ENCODE measurements around the gene SMAD1. TPM values are rescaled to one million over a fixed set of nuclear protein-coding genes. Genes with fewer than 3 reads are reported as not detected.
"Not testable (repeated sequence)": the region's sequence is repeated elsewhere in the genome, so short reads cannot be mapped to it uniquely, and the experiment has no call there.

Gene SMAD1
- total and polyA plus RNA-seq, 12 donors, result 1.4 to 23.8 (median 14.2) TPM

DNA sequence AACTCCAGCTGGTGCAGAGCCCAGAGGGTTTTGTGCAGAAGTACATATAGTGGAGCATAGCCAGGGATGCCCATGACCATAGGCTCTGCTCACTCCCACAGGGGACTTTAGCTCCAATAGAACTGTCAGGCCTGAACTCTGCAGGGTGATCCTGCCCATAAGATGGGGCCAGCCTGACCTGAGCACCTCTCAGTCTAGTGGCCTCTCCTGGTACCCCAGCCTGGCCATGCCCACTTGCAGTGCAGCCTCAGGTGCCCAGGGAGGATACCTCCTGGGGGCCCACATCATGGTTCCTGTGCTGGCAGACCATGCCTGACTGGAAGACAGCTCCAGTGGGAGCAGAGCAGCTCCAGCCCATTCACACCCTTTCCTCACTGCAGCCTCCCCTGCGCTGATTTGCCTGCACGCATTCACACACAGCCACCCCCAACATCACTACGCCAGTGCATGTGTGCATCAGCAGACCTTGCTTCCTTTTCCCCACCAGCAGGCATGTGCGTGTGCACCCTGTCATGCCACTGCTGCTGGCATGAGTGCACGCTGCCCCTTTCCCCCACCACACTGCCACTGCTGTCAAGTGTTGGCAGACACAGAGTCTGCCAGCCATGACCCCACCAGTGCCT, 84.5 kb downstream of the SMAD1 start:
- DNase-seq, result no peak
- intact Hi-C loops (cut with DNase I), result no loop called here
- 77 to 94% (median 91%) methylated on average over 3 to 5 of the region's 5 CpGs for WGBS, 4 donors

DNA sequence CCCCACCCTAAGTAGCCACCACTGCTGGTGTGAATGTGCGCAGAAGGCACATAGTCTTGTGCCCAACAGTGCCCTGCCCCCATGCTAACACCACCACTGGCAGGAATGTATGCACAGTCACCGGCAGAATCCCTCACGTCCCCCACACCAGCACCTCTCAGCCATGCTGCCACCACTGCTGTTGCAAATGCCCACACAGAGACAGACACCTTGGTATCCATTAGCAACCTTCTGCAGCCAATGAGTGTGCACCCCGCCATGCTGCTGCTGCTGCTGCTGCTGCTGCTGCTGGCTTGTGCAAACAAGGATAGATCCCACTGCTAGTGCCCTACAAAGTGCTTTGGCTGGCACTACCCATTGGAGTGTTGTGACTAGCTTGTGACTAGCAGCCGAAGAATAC, 85.1 kb downstream of the SMAD1 start:
- WGBS, 4 donors, result 70 to 89% (median 80%) methylated on average over 4 to 5 of the region's 5 CpGs
- Histone ChIP-seq H3K27me3 (no peaks in the 10 kb centered on the region), H3K4me3 (no peak overlapping the region), H3K4me1 (replicated peaks in 1 of 2) (no peaks in the 10 kb centered on the region), H3K27ac (no peak overlapping the region), H3K9me3 (replicated peaks in 1 of 3) (no peaks in the 10 kb centered on the region), H3K36me3 (replicated peaks in 1 of 2) (no peaks in the 10 kb centered on the region)
- intact Hi-C loops (cut with DNase I), result no loop called here
- DNase-seq, result no peak
- TF ChIP-seq, protein P1, sequence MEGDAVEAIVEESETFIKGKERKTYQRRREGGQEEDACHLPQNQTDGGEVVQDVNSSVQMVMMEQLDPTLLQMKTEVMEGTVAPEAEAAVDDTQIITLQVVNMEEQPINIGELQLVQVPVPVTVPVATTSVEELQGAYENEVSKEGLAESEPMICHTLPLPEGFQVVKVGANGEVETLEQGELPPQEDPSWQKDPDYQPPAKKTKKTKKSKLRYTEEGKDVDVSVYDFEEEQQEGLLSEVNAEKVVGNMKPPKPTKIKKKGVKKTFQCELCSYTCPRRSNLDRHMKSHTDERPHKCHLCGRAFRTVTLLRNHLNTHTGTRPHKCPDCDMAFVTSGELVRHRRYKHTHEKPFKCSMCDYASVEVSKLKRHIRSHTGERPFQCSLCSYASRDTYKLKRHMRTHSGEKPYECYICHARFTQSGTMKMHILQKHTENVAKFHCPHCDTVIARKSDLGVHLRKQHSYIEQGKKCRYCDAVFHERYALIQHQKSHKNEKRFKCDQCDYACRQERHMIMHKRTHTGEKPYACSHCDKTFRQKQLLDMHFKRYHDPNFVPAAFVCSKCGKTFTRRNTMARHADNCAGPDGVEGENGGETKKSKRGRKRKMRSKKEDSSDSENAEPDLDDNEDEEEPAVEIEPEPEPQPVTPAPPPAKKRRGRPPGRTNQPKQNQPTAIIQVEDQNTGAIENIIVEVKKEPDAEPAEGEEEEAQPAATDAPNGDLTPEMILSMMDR (IDR thresholded peaks at IDR 0.05), result no peak
- no peak for TF ChIP-seq POLR2A (IDR thresholded peaks at IDR 0.05)

More for the DNA sequence above, 84.5 kb downstream of the SMAD1 start:
- no peaks in the 10 kb centered on the region for H3K4me1 ChIP-seq (replicated peaks in 1 of 2)
- no peaks in the 10 kb centered on the region for H3K9me3 ChIP-seq (replicated peaks in 1 of 3)
- no peak overlapping the region for H3K27ac ChIP-seq
- no peak overlapping the region for H3K4me3 ChIP-seq
- no peaks in the 10 kb centered on the region for H3K27me3 ChIP-seq
- no peak for TF ChIP-seq POLR2A (IDR thresholded peaks at IDR 0.05)
- TF ChIP-seq, protein P1 (IDR thresholded peaks at IDR 0.05), result no peak
- no peaks in the 10 kb centered on the region for H3K36me3 ChIP-seq (replicated peaks in 1 of 2)

DNA sequence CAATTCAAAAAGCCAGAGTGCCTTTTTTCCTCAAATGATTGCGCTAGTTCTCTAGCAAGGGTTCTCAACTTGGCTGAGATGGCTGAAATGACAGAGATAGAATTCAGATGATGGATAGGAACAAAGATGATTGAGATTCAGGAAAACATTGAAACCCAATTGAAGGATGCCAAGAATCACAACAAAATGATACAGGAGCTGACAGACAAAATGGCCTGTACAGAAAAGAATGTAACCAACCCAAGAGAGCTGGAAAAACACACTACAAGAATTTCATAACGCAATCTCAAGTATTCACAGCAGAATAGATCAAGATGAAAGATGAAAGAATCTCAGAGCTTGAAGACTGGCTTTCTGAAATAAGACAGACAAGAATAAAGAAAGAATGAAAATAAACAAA, 85.9 kb downstream of the SMAD1 start:
- H3K4me1 ChIP-seq (replicated peaks in 1 of 2), result no peaks in the 10 kb centered on the region
- intact Hi-C loops (cut with DNase I), result no loop called here

DNA sequence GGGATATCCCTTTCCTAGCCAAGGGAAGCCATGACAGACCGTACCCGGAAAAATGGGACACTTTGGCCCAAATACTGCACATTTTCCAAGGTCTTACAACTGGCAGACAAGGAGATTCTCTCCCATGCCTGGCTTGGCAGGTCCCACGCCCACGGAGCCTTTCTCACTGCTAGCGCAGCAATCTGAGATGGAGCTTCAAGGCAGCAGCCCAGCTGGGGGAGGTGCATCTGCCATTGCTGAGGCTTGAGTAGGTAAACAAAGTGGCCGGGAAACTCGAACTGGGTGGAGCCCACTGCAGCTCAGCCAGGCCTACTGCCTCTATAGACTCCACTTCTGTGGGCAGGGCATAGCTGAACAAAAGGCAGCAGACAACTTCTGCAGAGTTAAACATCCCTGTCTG, 92.9 kb downstream of the SMAD1 start:
- H3K4me1 ChIP-seq (replicated peaks in 1 of 2); H3K27me3 ChIP-seq; H3K4me3 ChIP-seq; intact Hi-C loops (cut with DNase I); H3K36me3 ChIP-seq (replicated peaks in 1 of 2); DNase-seq; H3K27ac ChIP-seq; H3K9me3 ChIP-seq (replicated peaks in 1 of 3): not testable (repeated sequence)
- whole genome bisulfite sequencing, 4 donors, result 73 to 100% (median 80%) methylated on average over 2 to 7 of the region's 7 CpGs

More for the DNA sequence above, 85.9 kb downstream of the SMAD1 start:
- H3K27me3 ChIP-seq, result no peaks in the 10 kb centered on the region
- H3K36me3 ChIP-seq (replicated peaks in 1 of 2), result no peaks in the 10 kb centered on the region
- no peaks in the 10 kb centered on the region for H3K9me3 ChIP-seq (replicated peaks in 1 of 3)
- TF ChIP-seq POLR2A (IDR thresholded peaks at IDR 0.05), result no peak
- TF ChIP-seq, protein P1 (IDR thresholded peaks at IDR 0.05), result no peak
- no peak for DNase-seq
- WGBS, 4 donors, result 86 to 94% (median 89%) methylated on average over 2 of the region's 2 CpGs
- no peak overlapping the region for H3K4me3 ChIP-seq
- no peak overlapping the region for H3K27ac ChIP-seq

DNA sequence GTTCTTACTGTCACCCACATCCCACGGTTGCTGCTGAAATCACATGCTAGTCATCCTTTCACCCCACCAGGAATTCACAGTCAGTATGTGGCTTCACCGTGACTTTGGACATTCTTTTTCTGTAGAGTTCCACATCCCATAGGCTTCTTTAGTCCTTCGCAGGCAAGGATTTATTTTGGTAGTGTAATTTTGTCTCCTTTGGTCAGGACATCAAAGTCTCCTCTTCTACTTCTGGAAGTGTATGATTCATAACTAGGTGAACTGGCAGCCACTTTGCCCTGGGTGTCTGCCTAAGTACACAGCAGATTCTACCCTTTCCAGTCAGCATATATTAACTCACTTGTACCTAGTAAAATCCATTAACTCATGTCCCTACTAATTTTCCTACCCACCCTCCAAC, 99.3 kb downstream of the SMAD1 start:
- TF ChIP-seq POLR2A (IDR thresholded peaks at IDR 0.05), result no peak
- TF ChIP-seq, protein P1 (IDR thresholded peaks at IDR 0.05), result no peak
- Histone ChIP-seq H3K9me3 (replicated peaks in 1 of 3) (no peaks in the 10 kb centered on the region), H3K4me1 (replicated peaks in 1 of 2) (no peaks in the 10 kb centered on the region), H3K27me3 (no peaks in the 10 kb centered on the region), H3K4me3 (no peak overlapping the region), H3K27ac (no peak overlapping the region), H3K36me3 (replicated peaks in 1 of 2) (no peaks in the 10 kb centered on the region)
- DNase-seq, result no peak
- 60 to 78% (median 72%) methylated on average over 3 of the region's 3 CpGs for WGBS, 4 donors
- intact Hi-C loops (cut with DNase I), result no loop called here
